Vagina (tissue), 2 donors: Measurements from ENCODE around the gene TTLL9.

Source experiments
- CTCF ChIP-seq, 3 experiments: fragments of 450-650 bp in 2 of 3; fragments of 200-600 bp in 1 of 3; sonication (generic) in 1 of 3; IDR thresholded peaks; one replicate each; pipeline ENCODE4 v1.5.1; 2017 to 2019; ENCODE audit warnings: antibody characterized with exemption in 3 of 3, mild to moderate bottlenecking in 2 of 3, moderate library complexity in 2 of 3
- POLR2A ChIP-seq, 2 donors: fragments of 450-650 bp; IDR thresholded peaks; one replicate each; pipeline ENCODE4 v1.6.1; 2017; ENCODE audit warnings: antibody characterized with exemption in 2 of 2, mild to moderate bottlenecking in 2 of 2, moderate library complexity in 2 of 2

- no peak for TF ChIP-seq POLR2A (IDR thresholded peaks at IDR 0.05)
- TF ChIP-seq CTCF (IDR thresholded peaks at IDR 0.05) = no peak
These were observed 104.6 kb downstream of the TTLL9 start for GRCh38 chr20:31974951-31975487.
